ENCODE data around the gene ACP7. TPM values are rescaled to one million over a fixed set of nuclear protein-coding genes. Genes with fewer than 3 reads are reported as not detected.

ACP7 gene
- total RNA-seq, 4 donors from 2014 or later = 0.55 TPM; not detected in 3

DNA sequence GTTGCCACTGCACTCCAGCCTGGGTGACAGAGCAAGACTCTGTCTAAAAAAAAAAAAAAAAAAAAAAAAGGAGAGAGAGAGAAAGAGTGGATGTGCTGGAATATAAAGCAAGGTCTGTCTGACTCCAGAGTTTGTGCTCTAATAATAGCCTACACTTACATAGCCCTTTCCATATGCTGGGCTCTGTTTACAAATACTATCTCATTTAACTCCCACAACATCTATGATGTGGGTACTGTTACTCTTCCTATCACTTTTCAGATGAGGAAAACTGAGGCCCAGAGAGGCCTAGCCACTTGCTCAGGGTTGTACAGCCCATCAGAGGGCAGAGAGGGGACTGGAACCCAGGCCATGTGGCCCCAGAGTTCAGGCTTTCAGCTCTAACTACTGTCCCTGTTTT lies 25.5 kb downstream of the ACP7 start:
- H3K4me1 ChIP-seq = no peaks in the 10 kb centered on the region
- no peak overlapping the region for H3K4me3 ChIP-seq
- no peak overlapping the region for H3K27ac ChIP-seq
- H3K36me3 ChIP-seq = no peaks in the 10 kb centered on the region
- no peaks in the 10 kb centered on the region for H3K9me3 ChIP-seq
- intact Hi-C loops (cut with DNase I; ENCODE audit: low total_unique reads) = loop anchor here (5.0 kb wide), 1 partner anchor 218 kb away; no protein-coding TSS in a partner anchor
- peaks cover 0 to 4% of the 10 kb centered on the region in 2 donors for H3K27me3 ChIP-seq
- no peak for TF ChIP-seq POLR2A (IDR thresholded peaks at IDR 0.05)
- TF ChIP-seq, protein P1, sequence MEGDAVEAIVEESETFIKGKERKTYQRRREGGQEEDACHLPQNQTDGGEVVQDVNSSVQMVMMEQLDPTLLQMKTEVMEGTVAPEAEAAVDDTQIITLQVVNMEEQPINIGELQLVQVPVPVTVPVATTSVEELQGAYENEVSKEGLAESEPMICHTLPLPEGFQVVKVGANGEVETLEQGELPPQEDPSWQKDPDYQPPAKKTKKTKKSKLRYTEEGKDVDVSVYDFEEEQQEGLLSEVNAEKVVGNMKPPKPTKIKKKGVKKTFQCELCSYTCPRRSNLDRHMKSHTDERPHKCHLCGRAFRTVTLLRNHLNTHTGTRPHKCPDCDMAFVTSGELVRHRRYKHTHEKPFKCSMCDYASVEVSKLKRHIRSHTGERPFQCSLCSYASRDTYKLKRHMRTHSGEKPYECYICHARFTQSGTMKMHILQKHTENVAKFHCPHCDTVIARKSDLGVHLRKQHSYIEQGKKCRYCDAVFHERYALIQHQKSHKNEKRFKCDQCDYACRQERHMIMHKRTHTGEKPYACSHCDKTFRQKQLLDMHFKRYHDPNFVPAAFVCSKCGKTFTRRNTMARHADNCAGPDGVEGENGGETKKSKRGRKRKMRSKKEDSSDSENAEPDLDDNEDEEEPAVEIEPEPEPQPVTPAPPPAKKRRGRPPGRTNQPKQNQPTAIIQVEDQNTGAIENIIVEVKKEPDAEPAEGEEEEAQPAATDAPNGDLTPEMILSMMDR (IDR thresholded peaks at IDR 0.05) = no peak
- no peak for DNase-seq

DNA sequence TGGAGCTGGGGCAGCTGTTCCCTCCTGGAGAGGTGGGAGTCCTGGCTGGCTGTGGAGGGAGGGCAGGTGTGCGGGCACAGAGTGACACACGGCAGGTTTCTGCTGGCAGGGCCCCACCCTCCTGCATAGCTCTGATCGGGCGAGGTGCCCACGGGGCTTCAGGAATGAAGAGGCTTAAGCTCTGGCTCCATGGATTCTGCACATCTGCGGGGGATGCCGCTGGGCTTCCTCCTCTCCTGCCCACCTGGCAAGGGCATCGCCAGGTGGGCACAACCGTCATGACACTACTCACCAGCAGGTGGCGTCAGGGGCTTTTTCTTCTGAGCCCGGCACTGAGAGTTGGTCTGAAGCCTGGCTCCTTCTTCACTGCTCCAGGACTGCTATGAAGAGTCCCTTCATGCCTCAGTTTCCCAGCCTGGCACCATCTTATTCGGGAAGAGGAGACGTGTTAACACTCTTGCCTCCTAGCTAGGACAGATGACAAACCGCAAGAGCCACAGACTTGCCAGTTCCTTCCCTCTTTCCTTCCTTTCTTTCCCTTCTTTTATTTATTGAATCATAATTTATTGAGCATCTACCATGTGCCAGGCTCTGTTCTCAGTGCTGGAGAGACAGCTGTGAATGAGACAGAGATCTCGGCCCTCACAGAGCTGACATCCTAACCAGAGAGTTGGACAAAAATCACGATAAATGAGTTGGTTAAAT lies 26.2 kb downstream of the ACP7 start:
- Histone ChIP-seq H3K4me1 (no peaks in the 10 kb centered on the region), H3K36me3 (no peaks in the 10 kb centered on the region), H3K27ac (no peak overlapping the region), H3K4me3 (no peak overlapping the region), H3K27me3 (peaks cover 0 to 4% of the 10 kb centered on the region in 2 donors), H3K9me3 (no peaks in the 10 kb centered on the region)
- intact Hi-C loops (cut with DNase I; ENCODE audit: low total_unique reads) = loop anchor here (5.0 kb wide), 1 partner anchor 217 kb away; no protein-coding TSS in a partner anchor
- peak in 1 of 2 donors; percentile 49 for DNase-seq
- TF ChIP-seq, protein P1 (IDR thresholded peaks at IDR 0.05) = peak; percentile 40 to 69 (median 66)
- TF ChIP-seq POLR2A (IDR thresholded peaks at IDR 0.05) = no peak

DNA sequence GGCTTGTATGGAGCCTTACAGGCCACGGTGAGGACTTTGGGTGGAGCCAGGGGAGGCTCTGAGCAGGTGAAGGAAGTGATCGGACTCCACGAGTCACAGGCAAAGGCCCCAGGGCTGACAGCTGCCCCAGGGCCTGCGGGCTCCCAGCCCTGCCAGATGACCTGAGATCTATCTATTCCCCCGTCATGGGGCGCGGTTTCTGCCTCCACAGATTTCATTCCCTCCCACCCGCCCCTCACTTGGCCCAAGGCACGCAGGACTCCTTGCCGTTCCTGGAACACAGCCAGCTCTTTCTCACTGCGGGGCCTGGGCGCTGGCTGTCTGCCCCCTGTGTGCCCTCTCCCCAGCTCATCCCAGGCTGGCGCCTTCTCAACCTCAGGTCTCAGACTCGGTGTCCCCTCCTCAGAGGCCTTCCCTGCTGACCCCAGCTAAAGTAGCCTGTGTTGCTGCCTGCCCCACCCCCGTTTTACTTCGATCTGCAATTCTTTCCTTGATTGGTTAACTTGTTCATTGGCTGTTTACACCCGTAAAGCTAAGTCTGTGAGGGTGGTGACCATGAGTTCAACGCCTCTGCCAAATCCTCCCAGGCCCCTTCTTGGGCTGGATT lies 27.5 kb downstream of the ACP7 start:
- H3K4me3 ChIP-seq = no peak overlapping the region
- no peak overlapping the region for H3K27ac ChIP-seq
- peaks cover 0 to 4% of the 10 kb centered on the region in 2 donors for H3K27me3 ChIP-seq
- no peaks in the 10 kb centered on the region for H3K36me3 ChIP-seq
- no peak for TF ChIP-seq POLR2A (IDR thresholded peaks at IDR 0.05)
- TF ChIP-seq, protein P1 (IDR thresholded peaks at IDR 0.05) = no peak
- intact Hi-C loops (cut with DNase I; ENCODE audit: low total_unique reads) = loop anchor here (5.0 kb wide), 1 partner anchor 216 kb away; no protein-coding TSS in a partner anchor
- H3K4me1 ChIP-seq = no peaks in the 10 kb centered on the region
- no peaks in the 10 kb centered on the region for H3K9me3 ChIP-seq
- DNase-seq = no peak

DNA sequence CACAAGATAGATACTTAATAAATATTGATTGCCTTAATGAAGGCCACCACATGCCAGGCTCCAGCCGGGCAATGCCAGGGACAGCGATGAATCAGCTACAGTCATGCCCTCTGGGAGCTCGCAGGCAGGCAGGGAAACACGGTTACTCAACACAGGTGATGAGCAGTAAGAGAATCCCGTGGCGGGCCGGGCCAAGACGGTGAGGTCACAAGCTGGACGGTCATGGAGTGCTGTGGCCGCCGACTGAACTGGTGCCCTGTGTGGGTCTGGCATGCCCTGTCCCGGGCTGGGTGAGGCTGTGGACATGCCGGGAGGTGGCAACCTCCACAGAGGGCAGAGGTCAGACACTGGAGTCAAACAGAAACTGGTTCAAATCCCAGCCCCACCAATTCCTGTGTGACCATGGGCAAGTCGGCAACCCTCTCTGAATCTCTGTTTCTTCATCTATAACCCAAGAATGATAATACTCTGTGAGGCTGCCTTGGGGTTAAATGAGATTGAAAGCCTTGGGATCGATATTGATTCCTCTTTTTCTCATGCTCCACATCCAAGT lies 28.2 kb downstream of the ACP7 start:
- TF ChIP-seq, protein P1 (IDR thresholded peaks at IDR 0.05) = no peak
- TF ChIP-seq POLR2A (IDR thresholded peaks at IDR 0.05) = no peak
- Histone ChIP-seq H3K27me3 (peaks cover 0 to 4% of the 10 kb centered on the region in 2 donors), H3K4me3 (no peak overlapping the region), H3K27ac (no peak overlapping the region), H3K9me3 (no peaks in the 10 kb centered on the region), H3K36me3 (no peaks in the 10 kb centered on the region), H3K4me1 (no peaks in the 10 kb centered on the region)
- no peak for DNase-seq
- intact Hi-C loops (cut with DNase I; ENCODE audit: low total_unique reads) = loop anchor here (5.0 kb wide), 1 partner anchor 215 kb away; no protein-coding TSS in a partner anchor

DNA sequence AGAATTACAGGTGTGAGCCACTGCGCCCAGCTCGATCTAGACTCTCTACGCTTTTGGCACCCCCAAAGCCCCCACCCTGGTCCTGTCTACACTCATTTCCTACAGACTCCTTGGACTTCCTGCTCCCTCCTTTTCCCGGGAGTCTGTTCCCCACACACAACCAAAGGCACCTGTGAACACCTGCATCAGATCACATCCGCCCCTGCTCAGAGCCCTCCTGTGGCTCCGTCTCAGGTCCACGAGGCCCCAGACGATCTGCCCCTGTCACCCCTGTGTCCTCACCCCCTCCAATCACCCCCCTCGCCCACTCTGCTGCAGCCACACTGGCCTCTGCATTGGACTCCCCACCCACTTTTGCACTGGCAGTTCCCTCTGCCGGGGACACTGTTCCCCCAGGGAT lies 29.0 kb downstream of the ACP7 start:
- H3K27me3 ChIP-seq = peaks cover 0 to 4% of the 10 kb centered on the region in 2 donors
- no peak for DNase-seq
- H3K9me3 ChIP-seq = no peaks in the 10 kb centered on the region
- no peak overlapping the region for H3K4me3 ChIP-seq
- H3K27ac ChIP-seq = no peak overlapping the region
- no peaks in the 10 kb centered on the region for H3K36me3 ChIP-seq
- H3K4me1 ChIP-seq = no peaks in the 10 kb centered on the region
- TF ChIP-seq POLR2A (IDR thresholded peaks at IDR 0.05) = no peak
- TF ChIP-seq, protein P1 (IDR thresholded peaks at IDR 0.05) = no peak
- intact Hi-C loops (cut with DNase I; ENCODE audit: low total_unique reads) = loop anchor here (5.0 kb wide), 1 partner anchor 214 kb away; no protein-coding TSS in a partner anchor
